GM18868 (cell line): ENCODE measurements around the gene DKC1.
A peak's percentile ranks its signal among the peaks of the same experiment; 100 is the strongest.

Source experiments
- ATAC-seq: cut with Tn5 transposase; IDR thresholded peaks from one replicate; pipeline ENCODE4 v1.9.1; 2021; ENCODE audit warnings: mild to moderate bottlenecking, moderate library complexity; ENCODE audit not compliant: unreplicated experiment

DKC1 gene

GRCh38 chrX:154762537-154763296 lies at the start of gene DKC1:
TSS of gene DKC1 (plus strand) at chrX:154762864. CDS start at chrX:154762966, 102 bp downstream.
- ATAC-seq = peak; percentile 87

DNA sequence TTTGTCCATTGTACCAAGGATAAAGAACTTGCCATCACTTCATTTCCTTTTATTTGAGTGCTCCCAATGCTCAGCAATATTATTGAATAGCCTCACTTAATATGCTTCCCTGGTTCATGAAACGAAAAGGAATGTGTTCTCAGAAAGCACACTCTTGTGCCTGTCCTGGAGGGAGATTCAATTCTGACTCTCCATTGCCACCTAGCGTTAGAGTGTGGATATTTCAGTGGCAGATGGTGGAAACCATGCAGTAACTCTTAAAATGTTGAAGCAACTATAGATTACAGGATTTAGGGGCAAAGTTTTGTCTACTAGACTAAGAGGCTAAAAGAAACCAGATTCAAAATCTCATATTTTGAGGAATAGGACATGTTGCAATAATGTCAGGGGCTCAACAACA lies 47.7 kb upstream of the DKC1 start:
- no peak for ATAC-seq

GRCh38 chrX:154715825-154716224 lies 46.8 kb upstream of the DKC1 start:
- no peak for ATAC-seq

DNA sequence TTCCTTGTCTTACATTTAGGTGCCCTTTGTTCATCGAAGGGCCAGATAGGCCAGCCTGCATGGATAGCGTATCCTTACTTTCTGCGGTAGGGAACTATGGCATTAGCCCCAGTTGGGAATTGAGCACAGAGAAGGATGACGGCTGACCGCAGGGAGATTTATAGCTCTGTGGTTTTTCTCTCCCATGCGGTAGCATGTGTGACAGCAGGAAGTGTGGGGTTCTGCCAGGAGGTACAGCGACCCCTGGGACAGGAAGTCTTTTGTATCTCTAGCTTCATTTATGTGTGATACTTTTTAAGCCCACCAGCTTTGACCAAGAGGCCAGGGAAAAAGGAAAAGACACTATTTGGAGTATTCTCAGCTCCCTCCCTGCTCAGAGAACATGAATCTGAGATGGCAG lies 44.8 kb upstream of the DKC1 start:
- ATAC-seq = no peak

DNA sequence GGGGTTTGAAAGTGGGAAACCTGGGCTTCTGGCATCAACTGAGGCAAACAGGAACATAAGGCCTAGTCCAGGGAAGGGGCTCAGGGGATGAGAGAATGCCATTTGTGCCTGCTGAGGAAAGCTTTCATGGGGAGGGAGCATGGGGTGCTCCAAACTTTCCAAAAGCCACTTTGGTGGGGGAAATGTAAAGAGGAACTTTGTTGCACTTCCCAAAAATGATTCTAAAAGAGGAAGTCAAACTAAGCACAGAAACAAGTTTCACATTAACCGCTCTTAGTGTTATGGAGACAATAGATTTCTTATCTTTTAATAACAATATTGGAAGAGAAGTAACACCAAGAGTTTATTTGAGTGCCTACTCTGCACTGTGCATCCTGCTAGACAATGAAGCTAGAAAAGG lies 44.0 kb upstream of the DKC1 start:
- no peak for ATAC-seq

- no peak for ATAC-seq
Observed at GRCh38 chrX:154719132-154719675, 43.5 kb upstream of the DKC1 start.

GRCh38 chrX:154720067-154720466 lies 42.6 kb upstream of the DKC1 start:
- no peak for ATAC-seq

DNA sequence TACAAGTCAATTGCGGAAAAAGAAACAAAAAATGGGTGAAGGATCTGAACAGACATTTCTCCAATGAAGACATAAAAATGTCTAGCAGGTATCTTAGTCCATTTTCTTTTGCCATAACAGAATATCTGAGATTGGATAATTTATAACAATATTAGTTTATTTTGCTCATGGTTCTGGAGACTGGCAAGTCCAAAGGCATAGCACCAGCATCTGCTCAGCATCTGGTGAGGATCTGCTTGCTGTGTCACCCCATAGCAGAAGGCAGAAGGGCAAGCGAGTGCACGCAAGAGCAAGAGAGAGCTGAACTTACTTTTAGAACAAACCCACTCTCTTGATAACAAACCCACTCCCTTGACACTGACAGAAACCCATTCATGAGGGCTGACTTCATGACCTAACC lies 41.5 kb upstream of the DKC1 start:
- ATAC-seq = no peak

DNA sequence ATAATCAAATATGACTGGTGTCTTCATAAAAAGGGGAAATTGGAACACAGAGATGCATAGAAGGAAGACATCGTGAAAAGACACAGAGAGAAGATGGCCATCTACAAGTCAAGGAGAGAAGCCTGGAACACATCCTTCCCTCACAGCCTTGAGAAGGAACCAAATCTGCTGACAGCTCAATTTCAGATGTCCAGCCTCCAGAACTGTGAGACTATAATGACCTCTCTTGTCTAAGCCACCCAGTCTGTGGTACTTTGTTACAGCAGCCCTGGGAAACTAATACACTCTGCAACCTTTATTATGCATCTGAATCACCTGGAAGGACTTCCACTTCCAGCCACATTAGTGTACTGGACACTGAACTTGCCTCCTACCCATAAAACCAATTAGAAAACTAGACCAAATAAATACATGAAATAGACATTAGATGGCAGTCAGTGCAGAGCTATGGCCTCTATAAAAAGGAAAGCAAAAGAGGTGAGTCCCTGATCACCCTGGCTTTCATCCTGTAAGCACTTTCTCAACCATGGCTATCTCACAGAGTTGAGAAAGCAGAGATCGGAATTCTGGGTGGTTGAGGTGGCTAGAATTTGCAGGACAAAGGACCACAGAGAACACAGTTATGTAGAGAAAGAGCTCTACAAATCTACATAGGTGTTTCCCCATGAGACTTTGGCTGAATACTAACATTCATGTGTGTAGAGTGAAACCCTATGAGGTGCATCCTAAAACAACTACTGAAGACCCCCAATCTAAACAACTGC lies 37.5 kb upstream of the DKC1 start:
- ATAC-seq = no peak

DNA sequence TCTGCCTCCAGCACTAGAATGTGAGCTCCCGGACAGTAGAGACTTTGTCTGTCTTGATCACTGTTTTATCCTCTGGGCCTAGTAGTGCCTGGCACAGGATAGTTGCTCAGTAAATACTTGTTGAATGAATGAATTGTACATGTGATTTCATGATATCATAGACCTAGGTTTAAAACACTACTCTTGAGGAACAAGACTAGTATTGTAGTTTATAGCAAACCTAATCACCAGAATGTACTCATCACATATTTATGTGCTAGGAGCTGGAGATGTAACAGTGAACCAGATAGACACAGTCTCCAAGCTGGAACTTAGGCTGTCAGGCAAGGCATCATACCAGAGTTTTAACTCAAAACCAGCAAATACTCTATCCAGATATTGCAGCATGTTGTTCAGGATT lies 35.2 kb upstream of the DKC1 start:
- ATAC-seq = no peak

- ATAC-seq = no peak
Observed at GRCh38 chrX:154727871-154728270, 34.8 kb upstream of the DKC1 start.

DNA sequence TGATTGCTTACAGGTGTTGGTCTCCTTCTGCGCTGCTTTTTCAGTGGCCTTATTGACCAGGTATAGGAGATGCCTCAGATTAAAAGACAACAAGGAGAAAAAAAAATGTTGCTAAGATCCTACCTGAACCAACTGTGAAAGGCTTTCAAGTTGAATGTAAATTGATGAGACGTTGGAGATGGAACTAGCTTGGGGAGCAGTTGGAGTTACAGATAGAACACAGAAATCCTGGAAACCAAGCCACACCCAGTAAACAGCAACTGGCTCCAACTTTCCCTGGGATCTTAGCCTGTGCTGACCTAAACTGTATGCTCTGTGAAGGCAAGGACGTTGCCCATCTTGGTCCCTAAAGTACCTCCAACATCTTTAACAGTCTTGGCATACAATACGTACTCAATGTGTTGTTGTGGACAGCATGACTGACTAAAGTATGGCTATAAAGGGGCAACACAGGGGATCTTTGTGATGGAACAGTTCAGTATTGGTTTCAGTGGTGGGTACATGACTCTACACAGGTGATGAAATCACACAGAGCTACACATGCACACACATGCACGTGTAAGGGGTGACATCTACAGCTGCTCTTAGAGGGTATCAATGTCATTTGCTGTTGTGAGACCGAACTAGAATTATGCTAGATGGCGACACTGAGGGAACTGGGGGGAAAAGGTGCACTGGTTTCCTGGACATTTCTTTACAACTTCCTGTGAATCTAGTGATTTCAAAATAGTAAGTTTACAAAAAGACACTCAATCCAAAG lies 34.1 kb upstream of the DKC1 start:
- ATAC-seq = no peak

GRCh38 chrX:154729439-154729838 lies 33.2 kb upstream of the DKC1 start:
- ATAC-seq = no peak

- no peak for ATAC-seq
Observed at GRCh38 chrX:154730253-154730891, 32.3 kb upstream of the DKC1 start.

- no peak for ATAC-seq
Observed at GRCh38 chrX:154731184-154731583, 31.5 kb upstream of the DKC1 start.

DNA sequence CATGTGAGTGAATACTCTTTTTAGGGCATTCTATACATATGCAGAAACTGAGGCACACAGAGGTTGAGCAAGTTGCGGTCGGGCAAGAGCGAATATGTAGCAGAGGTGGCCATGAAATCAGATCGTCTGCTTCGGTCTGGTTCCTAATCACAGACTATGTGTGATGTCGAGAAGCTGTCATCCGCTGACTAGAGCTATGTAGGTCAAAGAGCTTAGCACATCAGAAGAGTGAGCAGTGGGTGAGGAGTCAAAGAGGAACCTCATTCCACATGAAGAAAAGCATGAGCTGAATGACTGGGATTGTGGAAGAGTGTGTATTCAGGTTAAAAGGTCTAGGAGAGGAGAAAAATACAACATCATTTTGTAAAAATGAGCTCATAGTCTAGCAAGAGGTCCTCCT lies 30.8 kb upstream of the DKC1 start:
- ATAC-seq = no peak

DNA sequence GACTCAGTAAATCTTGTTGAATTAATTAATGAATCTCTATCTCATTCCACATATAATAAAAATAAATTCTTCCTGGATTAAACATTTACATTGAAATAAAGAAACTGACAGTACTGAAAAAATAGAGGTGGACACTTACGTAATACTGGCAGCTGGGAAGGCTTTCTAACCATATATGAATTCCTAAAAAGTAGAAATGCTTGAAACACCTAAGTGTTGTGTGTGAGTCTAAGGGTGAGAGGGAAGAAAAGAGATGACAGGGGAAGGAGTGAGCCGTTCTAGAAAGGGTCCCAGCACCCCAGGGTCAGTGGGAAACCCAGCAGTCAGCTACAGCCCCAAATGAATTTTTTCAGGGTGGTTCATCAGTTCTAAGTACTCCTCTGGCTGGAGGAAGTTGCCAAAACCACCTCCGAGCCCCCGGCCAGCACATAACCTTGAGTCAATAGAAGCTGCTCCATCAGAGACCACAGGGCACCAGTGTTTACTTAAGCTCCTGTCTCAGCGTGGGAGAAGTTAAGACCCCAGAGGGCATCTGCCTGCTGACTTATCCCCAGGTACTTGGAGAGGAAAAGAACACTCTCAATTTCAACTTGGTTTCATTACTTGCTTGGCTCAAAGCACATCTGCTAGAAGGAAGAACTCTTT lies 30.1 kb upstream of the DKC1 start:
- no peak for ATAC-seq

- no peak for ATAC-seq
Observed at GRCh38 chrX:154733066-154733425, 29.6 kb upstream of the DKC1 start.

- no peak for ATAC-seq
Observed at GRCh38 chrX:154734061-154734781, 28.4 kb upstream of the DKC1 start.
